Measurements from ENCODE around the gene AHRR.

Gene AHRR

DNA sequence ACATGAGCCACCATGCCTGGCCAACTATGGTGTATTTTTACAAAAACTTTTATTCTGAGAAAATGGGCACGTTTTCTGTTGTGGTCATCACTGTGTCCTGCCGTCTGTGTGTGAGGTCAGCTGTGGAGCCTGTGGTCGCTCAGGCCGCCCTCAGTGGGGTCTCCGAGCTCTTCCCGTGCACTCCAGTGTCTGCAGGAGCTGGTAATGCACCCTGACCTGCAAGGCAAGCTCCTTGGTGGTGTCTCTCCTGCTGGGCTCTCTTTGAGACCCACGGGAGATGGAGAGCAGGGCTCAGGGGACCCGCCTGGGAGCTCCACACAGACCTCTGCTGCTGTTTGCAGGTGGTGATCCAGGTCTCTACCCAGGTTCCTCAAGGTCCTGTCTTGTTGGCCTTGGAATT, 9.6 kb upstream of the AHRR start:
- TF ChIP-seq TEAD4 (IDR thresholded peaks at IDR 0.05) (no peak), YY1 (IDR thresholded peaks at IDR 0.05; ENCODE audit: low read depth) (no peak), REST (IDR thresholded peaks at IDR 0.05; ENCODE audit: low read depth) (no peak), TAF1 (IDR thresholded peaks at IDR 0.05; ENCODE audit: low read depth) (no peak), CREB1 (IDR thresholded peaks at IDR 0.05; ENCODE audit: low read depth) (no peak), EGR1 (IDR thresholded peaks at IDR 0.05) (no peak), NFIC (IDR thresholded peaks at IDR 0.05) (no peak), EP300 (IDR thresholded peaks at IDR 0.05; ENCODE audit: borderline replicate concordance) (no peak), TCF12 (IDR thresholded peaks at IDR 0.05; ENCODE audit: low read depth) (no peak), MAX (IDR thresholded peaks at IDR 0.05) (no peak), USF1 (IDR thresholded peaks at IDR 0.05) (no peak), ZBTB7A (IDR thresholded peaks at IDR 0.05; ENCODE audit: low read depth) (no peak), FOXM1 (IDR thresholded peaks at IDR 0.05; ENCODE audit: borderline replicate concordance, low read depth) (no peak), RAD21 (IDR thresholded peaks at IDR 0.05; ENCODE audit: low read depth) (no peak), CEBPB (IDR thresholded peaks at IDR 0.05) (no peak)

DNA sequence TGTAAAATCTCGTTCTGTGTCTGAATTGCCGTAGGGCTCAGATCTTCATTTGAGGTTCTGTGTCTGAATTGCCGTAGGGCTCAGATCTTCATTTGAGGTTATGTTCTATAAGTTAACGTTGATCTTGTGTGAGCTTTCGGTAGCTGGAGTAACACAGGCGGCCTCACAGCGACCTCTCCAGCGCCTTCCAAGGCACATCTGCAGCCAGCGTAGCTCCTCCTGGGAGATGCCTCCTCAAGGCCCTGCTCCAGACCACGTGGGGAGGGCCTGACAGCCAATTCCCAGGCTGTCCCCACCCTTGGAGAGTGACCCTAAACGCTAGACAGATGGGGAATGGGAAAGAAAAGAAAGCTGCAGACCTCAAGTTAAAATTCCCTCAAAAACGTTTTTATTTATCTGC, 8.7 kb upstream of the AHRR start:
- TF ChIP-seq FOXM1 (IDR thresholded peaks at IDR 0.05; ENCODE audit: borderline replicate concordance, low read depth) (no peak), TCF12 (IDR thresholded peaks at IDR 0.05; ENCODE audit: low read depth) (no peak), EP300 (IDR thresholded peaks at IDR 0.05; ENCODE audit: borderline replicate concordance) (no peak), EGR1 (IDR thresholded peaks at IDR 0.05) (no peak), CREB1 (IDR thresholded peaks at IDR 0.05; ENCODE audit: low read depth) (no peak), CEBPB (IDR thresholded peaks at IDR 0.05) (no peak), TEAD4 (IDR thresholded peaks at IDR 0.05) (no peak), NFIC (IDR thresholded peaks at IDR 0.05) (no peak), USF1 (IDR thresholded peaks at IDR 0.05) (no peak), RAD21 (IDR thresholded peaks at IDR 0.05; ENCODE audit: low read depth) (no peak), MAX (IDR thresholded peaks at IDR 0.05) (no peak), YY1 (IDR thresholded peaks at IDR 0.05; ENCODE audit: low read depth) (no peak), TAF1 (IDR thresholded peaks at IDR 0.05; ENCODE audit: low read depth) (no peak)

GRCh38 chr5:313265-313664, 8.2 kb upstream of the AHRR start:
- TF ChIP-seq NFIC (IDR thresholded peaks at IDR 0.05) (no peak), TCF12 (IDR thresholded peaks at IDR 0.05; ENCODE audit: low read depth) (no peak), TAF1 (IDR thresholded peaks at IDR 0.05; ENCODE audit: low read depth) (no peak), CEBPB (IDR thresholded peaks at IDR 0.05) (no peak), YY1 (IDR thresholded peaks at IDR 0.05; ENCODE audit: low read depth) (no peak), CREB1 (IDR thresholded peaks at IDR 0.05; ENCODE audit: low read depth) (no peak), REST (IDR thresholded peaks at IDR 0.05; ENCODE audit: low read depth) (no peak), USF1 (IDR thresholded peaks at IDR 0.05) (no peak), RAD21 (IDR thresholded peaks at IDR 0.05; ENCODE audit: low read depth) (no peak), ZBTB7A (IDR thresholded peaks at IDR 0.05; ENCODE audit: low read depth) (no peak), TEAD4 (IDR thresholded peaks at IDR 0.05) (no peak), MAX (IDR thresholded peaks at IDR 0.05) (no peak), FOXM1 (IDR thresholded peaks at IDR 0.05; ENCODE audit: borderline replicate concordance, low read depth) (no peak), EP300 (IDR thresholded peaks at IDR 0.05; ENCODE audit: borderline replicate concordance) (no peak), EGR1 (IDR thresholded peaks at IDR 0.05) (no peak)

GRCh38 chr5:313806-314376, 7.6 kb upstream of the AHRR start:
- TF ChIP-seq USF1 (IDR thresholded peaks at IDR 0.05) (no peak), RAD21 (IDR thresholded peaks at IDR 0.05; ENCODE audit: low read depth) (no peak), YY1 (IDR thresholded peaks at IDR 0.05; ENCODE audit: low read depth) (no peak), CREB1 (IDR thresholded peaks at IDR 0.05; ENCODE audit: low read depth) (no peak), MAX (IDR thresholded peaks at IDR 0.05) (no peak), ZBTB7A (IDR thresholded peaks at IDR 0.05; ENCODE audit: low read depth) (no peak), TCF12 (IDR thresholded peaks at IDR 0.05; ENCODE audit: low read depth) (no peak), EGR1 (IDR thresholded peaks at IDR 0.05) (no peak), FOXM1 (IDR thresholded peaks at IDR 0.05; ENCODE audit: borderline replicate concordance, low read depth) (no peak), REST (IDR thresholded peaks at IDR 0.05; ENCODE audit: low read depth) (no peak), EP300 (IDR thresholded peaks at IDR 0.05; ENCODE audit: borderline replicate concordance) (no peak), CEBPB (IDR thresholded peaks at IDR 0.05) (no peak), NFIC (IDR thresholded peaks at IDR 0.05) (no peak), TEAD4 (IDR thresholded peaks at IDR 0.05) (no peak), TAF1 (IDR thresholded peaks at IDR 0.05; ENCODE audit: low read depth) (no peak)
